ENCODE results near the gene GPM6B. TPM values are rescaled to one million over a fixed set of nuclear protein-coding genes. Genes with fewer than 3 reads are reported as not detected.

The GPM6B gene
- total and polyA plus RNA-seq, 8 donors: 0.29 to 67.9 (median 8.3) TPM

DNA sequence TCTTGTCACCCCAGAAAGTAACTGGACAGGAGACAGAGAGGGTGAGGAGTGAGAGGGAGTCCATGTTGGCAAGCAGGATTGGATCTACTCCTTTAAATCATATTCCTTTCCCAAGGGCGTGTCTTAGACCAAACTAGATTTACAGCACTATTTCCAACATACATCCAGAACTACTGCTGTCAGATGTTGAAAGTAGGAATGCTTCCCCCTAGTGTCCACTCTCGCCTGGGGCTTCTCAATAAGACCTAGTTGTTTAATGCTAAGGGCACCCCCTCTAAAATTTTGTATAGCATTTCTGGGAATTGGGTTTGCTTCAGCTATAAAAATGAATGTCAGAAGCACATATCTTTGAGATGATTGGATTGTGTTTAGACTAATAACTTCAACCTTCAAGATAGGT, 69.1 kb downstream of the GPM6B start:
- Histone ChIP-seq H3K4me1 (peaks cover 0 to 24% (median 3%) of the 10 kb centered on the region in 4 donors), H3K4me3 (no peak overlapping the region), H3K9me3 (no peaks in the 10 kb centered on the region), H3K27ac (peak overlapping the region in 1 of 5 donors; percentile 11), H3K27me3 (no peaks in the 10 kb centered on the region), H3K36me3 (peaks cover 0 to 76% (median 50%) of the 10 kb centered on the region in 4 donors)
- whole genome bisulfite sequencing, 5 donors: 18 to 73% (median 30%) methylated on average over 2 of the region's 2 CpGs
- TF ChIP-seq POLR2A (IDR thresholded peaks at IDR 0.05): no peak
- TF ChIP-seq, protein P1, sequence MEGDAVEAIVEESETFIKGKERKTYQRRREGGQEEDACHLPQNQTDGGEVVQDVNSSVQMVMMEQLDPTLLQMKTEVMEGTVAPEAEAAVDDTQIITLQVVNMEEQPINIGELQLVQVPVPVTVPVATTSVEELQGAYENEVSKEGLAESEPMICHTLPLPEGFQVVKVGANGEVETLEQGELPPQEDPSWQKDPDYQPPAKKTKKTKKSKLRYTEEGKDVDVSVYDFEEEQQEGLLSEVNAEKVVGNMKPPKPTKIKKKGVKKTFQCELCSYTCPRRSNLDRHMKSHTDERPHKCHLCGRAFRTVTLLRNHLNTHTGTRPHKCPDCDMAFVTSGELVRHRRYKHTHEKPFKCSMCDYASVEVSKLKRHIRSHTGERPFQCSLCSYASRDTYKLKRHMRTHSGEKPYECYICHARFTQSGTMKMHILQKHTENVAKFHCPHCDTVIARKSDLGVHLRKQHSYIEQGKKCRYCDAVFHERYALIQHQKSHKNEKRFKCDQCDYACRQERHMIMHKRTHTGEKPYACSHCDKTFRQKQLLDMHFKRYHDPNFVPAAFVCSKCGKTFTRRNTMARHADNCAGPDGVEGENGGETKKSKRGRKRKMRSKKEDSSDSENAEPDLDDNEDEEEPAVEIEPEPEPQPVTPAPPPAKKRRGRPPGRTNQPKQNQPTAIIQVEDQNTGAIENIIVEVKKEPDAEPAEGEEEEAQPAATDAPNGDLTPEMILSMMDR (IDR thresholded peaks at IDR 0.05): peak in 4 of 7 experiments; percentile 13 to 38 (median 24)
- no peak for TF ChIP-seq POLR2AphosphoS5 (IDR thresholded peaks at IDR 0.05)
- no peak for TF ChIP-seq EP300 (IDR thresholded peaks at IDR 0.05)
- peak; percentile 40 to 79 for DNase-seq
- intact Hi-C loops (cut with DNase I; ENCODE audit: low total_unique reads): no loop called here

DNA sequence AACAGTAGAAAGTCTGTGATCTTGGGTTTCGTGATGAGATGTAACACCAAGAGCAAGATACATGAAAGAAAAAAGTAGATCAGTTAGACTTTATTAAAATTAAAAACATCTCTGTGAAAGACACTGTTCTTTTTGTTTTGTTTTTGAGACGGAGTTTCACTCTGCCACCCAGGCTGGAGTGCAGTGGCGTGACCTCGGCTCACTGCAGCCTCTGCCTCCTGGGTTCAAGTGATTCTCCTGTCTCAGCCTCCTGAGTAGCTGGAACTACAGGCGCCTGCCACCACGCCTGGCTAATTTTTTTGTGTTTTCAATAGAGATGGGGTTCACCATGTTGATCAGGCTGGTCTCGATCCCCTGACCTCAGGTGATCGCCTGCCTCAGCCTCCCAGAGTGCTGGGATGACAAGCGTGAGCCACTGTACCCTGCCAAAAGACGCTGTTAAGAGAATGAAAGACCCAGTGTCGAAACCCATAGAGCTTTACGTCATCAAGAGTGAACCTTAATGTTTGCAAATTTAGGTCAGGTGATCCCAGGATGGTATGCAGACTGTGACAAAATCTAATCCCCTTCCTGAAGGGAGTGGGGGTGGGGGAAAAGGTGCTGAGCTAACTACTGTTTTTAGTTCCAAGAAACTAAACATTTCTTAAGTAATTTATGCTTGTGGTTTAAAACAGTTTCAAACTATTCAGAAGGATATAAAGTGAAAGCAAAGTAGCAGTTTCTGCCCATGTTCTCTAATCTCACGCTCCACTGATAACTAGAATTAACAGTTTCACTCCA, 74.3 kb downstream of the GPM6B start:
- WGBS, 5 donors: 28 to 57% (median 45%) methylated on average over 11 to 13 of the region's 13 CpGs
- Histone ChIP-seq H3K36me3 (peaks cover 0 to 55% (median 37%) of the 10 kb centered on the region in 4 donors), H3K27me3 (no peaks in the 10 kb centered on the region), H3K9me3 (no peaks in the 10 kb centered on the region), H3K27ac (peak overlapping the region; percentile 61 to 85 (median 75)), H3K4me3 (peak overlapping the region in 2 of 4 donors; percentile 11 to 12), H3K4me1 (peaks cover 0 to 10% (median 3%) of the 10 kb centered on the region in 4 donors)
- peak; percentile 12 to 48 (median 12) for TF ChIP-seq POLR2AphosphoS5 (IDR thresholded peaks at IDR 0.05)
- TF ChIP-seq, protein P1 (IDR thresholded peaks at IDR 0.05): no peak
- intact Hi-C loops (cut with DNase I; ENCODE audit: low total_unique reads): no loop called here
- peak in 1 of 2 donors; percentile 60 for DNase-seq

- H3K4me1 ChIP-seq: peaks cover 0 to 19% (median 6%) of the 10 kb centered on the region in 4 donors
- no peak overlapping the region for H3K4me3 ChIP-seq
- H3K36me3 ChIP-seq: peaks cover 0 to 50% (median 29%) of the 10 kb centered on the region in 4 donors
- H3K27ac ChIP-seq: peak overlapping the region in 2 of 5 donors; percentile 5 to 83
- intact Hi-C loops (cut with DNase I; ENCODE audit: low total_unique reads): no loop called here
- TF ChIP-seq, protein P1 (IDR thresholded peaks at IDR 0.05): no peak
- WGBS, 5 donors: 69 to 81% (median 77%) methylated on average over 6 of the region's 6 CpGs
- no peak for DNase-seq
- no peaks in the 10 kb centered on the region for H3K9me3 ChIP-seq
- H3K27me3 ChIP-seq: no peaks in the 10 kb centered on the region
These were observed 75.2 kb downstream of the GPM6B start for GRCh38 chrX:13741695-13742094.

DNA sequence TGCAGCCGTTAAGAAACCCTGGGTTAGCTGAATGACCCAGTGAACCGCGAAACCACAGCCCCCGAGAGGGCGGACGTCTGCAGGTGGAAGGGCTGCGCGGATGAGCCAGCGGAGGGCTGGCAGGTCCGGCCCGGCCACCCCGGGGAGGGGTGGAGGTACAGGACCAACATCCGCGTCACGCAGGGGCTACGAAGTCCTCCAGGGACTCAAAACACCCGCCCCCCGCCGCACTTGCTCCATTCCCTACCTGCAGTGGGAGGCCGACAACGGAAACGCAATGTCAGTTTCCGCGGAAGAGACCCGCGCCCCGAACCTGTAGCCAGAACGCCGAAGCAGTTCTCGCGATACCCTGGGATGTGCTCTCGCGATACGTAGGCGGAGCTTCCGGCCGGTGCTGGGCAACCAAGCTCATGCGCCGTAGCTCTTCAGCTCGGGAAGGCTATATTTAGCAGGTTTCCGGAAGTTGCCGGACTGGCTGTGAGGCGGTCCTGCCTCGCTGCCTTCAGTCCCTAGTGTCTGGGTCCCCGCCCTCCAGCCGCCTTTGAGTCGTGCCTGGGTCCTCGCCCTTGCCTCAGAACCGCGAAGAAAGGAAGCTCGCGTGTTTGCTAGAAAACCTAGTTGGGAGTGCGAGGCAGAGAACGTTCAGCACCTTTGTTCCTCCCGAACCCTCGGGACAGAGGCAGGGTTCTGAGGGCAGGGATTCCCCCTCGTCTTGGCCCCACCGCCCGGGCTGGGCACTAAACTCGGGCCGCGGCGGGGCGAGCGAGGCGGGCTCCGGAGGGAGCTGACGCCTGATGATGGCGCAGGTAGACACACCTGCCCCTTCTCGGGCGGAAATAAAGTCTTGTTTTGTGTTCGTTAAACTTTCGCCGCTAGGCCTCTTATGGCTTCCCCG, 82.4 kb downstream of the GPM6B start, which contains the start of the genes OFD1 and TRAPPC2:
Gene OFD1 (plus strand): TSS at position 471 of the 895 bp plus-strand sequence. CDS start 324 bp downstream, at position 795.
Gene TRAPPC2 (minus strand): TSS at position 343 of the 895 bp plus-strand sequence. CDS start 14,657 bp downstream, outside the sequence.
- Histone ChIP-seq H3K4me1 (peaks cover 5 to 61% (median 28%) of the 10 kb centered on the region in 4 donors), H3K27me3 (peaks cover 0 to 10% (median 0%) of the 10 kb centered on the region in 3 donors), H3K4me3 (peak within 1 kb of the TSS; percentile 57 to 81 (median 70)), H3K36me3 (peaks cover 0 to 10% (median under 1%) of the 10 kb centered on the region in 4 donors), H3K27ac (peak within 1 kb of the TSS; percentile 85 to 95 (median 91)), H3K9me3 (no peaks in the 10 kb centered on the region)
- intact Hi-C loops (cut with DNase I; ENCODE audit: low total_unique reads): no loop called here
- WGBS, 5 donors: 0 to 2% (median 1%) methylated on average over 9 to 75 of the region's 75 CpGs
- TF ChIP-seq, protein P1 (IDR thresholded peaks at IDR 0.05): no peak
- TF ChIP-seq POLR2AphosphoS5 (IDR thresholded peaks at IDR 0.05) (peak; percentile 94 to 98 (median 98)), EP300 (IDR thresholded peaks at IDR 0.05) (no peak), POLR2A (IDR thresholded peaks at IDR 0.05) (peak in 2 of 4 donors; percentile 82 to 97)
- peak; percentile 95 to 98 for DNase-seq

Measured in stomach (tissue), 9 donors.